Stimulated activated CD4-positive, alpha-beta T cell treated with anti-CD3 and anti-CD28 coated beads, Interleukin-12 subunit alpha, Interleukin-12 subunit beta, amount 100 ng/mL, for 4 hours (primary cell): ENCODE measurements around the gene NDUFB7.

Experiments
- DNase-seq: peaks from one replicate; pipeline ENCODE4 v3.0.0-alpha.2; 2020

NDUFB7 gene

DNA sequence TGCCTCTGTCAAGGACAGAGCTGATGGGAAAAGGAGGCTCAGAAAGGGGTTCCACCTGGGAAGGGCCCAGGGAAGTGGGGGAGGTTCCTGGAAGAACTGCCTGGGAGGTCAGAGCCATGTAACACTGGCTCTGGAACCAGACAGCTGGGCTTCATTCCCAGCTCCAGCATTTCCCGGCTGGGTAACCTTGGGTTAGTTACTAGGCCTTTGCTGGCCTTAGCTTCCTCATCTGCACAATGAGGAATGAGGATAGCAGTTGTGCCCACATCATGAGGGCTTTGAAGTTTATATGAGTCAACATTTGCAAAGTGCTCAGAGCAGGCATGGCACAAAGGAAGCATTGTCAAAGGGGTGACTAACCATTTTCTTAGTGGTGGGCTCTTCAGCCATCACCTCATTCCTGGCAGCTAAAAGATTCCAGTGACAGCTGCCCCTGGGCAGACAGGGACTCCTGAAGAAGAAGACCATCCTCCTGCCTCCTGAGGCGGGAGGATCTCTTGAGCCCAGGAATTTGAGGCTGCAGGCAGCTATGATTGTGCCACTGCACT lies 51.9 kb downstream of the NDUFB7 start:
- DNase-seq = no peak

DNA sequence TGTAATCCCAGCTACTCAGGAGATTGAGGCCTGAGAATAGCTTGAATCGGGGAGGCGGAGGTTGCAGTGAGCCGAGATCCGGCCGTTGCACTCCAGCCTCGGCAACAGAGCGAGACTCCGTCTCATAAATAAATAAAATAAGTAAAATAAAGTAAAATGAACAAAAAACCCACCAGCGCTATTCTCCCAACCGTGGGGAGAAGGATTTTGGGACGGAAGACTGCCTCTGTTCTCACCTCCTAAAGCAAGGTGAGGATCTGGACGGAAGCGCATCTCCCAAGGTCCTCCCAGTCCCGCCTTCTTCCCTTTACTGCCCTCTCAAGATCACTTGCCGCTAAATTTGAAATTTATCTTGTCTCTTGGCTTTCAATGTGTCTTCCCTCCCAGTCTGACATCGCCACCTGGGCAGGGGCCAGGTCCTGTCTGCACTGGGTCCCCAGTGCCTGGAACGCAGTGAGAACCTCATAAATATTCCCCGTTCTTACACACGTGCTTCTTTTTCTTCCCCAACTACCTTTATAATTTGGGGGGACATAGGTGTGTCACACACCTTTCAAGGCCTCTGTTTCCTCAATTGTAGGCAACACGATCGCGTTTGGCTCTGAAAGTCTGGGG lies 52.5 kb downstream of the NDUFB7 start:
- no peak for DNase-seq

DNA sequence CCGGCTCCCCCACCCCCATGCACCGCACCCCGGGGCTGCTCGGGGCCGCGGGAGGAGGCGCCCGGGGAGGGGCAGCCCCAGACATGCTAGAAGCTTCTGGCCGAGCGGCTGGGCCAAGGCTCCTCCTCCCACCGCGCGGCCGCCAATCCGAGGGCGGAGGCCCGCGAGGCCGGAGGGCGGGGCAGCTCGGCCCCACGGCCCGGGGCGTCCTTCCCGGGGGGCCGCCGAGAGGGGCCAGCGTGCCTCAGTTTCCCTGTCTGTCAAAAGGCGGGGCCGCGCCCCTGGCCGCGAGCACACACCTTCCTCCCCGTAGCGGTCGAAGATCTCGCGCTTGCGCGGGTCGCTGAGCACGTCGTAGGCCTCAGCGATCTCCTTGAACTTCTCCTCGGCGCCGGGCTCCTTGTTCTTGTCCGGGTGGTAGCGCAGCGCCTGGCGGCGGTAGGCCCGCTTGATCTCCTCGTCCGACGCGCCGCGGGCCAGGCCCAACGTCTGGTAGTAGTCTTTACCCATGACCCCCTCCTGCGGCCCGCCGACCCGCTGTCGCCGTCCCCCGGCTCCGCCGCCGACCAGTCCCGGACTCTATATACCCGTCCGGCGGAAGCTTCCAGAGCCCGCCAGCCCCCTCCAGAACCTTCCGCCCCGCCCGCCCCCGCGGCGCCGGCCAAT lies 53.9 kb downstream of the NDUFB7 start, which contains the start of gene DNAJB1:
Gene DNAJB1, minus strand, starts transcription at position 558 of the 666 bp plus-strand sequence. Its CDS starts 48 bp downstream, at position 510.
- peak; percentile 66 for DNase-seq

DNA sequence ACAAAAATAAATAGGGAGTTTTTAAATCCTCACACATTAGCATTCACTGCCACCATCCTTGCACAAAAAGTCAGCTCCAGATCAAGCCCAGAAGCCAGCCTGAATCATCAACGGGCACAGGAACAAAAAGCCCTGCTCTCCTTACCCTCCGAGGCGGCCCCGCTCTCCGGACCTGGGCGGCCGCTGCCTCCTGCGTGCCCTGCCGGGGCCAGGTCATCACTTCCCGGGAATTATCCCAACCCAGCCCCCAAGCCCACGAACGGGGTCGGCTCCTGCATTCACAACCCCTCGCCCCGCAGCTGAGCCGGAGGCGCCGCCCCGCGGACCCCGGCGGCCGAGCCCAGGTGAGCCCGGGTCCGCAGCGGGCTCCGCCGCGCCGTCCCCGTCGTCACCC lies 54.4 kb downstream of the NDUFB7 start:
- no peak for DNase-seq

DNA sequence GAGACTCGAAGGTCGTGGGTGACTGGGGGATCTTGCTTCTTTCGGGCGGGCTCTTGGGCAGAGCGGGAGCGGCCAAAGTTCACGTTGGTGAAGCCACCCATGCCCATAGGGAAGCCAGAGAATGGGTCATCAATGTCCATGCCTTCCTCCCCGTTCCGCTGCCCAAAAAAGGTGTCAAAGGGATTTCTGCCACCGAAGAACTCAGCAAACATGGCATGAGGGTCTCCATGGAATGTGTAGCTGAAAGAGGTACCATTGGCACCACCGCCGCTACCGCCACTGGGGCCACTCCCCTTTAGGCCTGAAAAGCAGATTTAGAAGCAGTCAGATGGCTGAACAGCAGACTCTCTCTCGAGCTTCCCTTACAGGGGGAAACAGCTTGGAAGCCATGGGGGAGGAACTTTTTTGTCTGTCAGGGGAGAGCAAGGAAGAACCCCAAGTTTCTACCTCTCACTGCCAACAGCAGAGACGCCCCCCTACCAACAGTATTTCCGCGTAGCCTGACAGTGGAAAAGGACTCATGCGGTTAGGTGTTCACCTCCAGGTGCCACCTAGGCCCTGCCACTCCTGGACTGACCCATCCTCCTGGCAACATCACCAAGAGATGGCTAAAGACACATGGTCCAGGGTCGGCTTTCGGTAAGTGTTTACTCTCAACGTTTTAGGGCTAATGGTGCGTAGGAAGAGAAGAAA lies 55.0 kb downstream of the NDUFB7 start:
- DNase-seq = no peak
